HUES48 (cell line): ENCODE results near the gene C10orf120.

ENCODE experiments used
- H3K27ac ChIP-seq: one replicate; pipeline ENCODE4 v1.7.0; 2013; ENCODE audit warnings: low read depth, low read length, inconsistent platforms
- H3K27me3 ChIP-seq: 2 replicates; pipeline ENCODE4 v1.6.1; 2013; ENCODE audit warnings: mild to moderate bottlenecking, low read length; ENCODE audit not compliant: control insufficient read depth, insufficient read depth
- H3K36me3 ChIP-seq: 2 replicates; pipeline ENCODE4 v1.6.1; 2013; ENCODE audit warnings: low read length; ENCODE audit not compliant: control insufficient read depth, insufficient read depth
- H3K4me1 ChIP-seq: 2 replicates; pipeline ENCODE4 v1.6.1; 2013; ENCODE audit warnings: mild to moderate bottlenecking, low read length; ENCODE audit not compliant: control insufficient read depth, insufficient read depth
- H3K4me3 ChIP-seq: 2 replicates; pipeline ENCODE4 v1.5.1; 2013; ENCODE audit warnings: mild to moderate bottlenecking, low read depth, low read length
- H3K9ac ChIP-seq: 2 replicates; pipeline ENCODE4 v1.6.1; 2013; ENCODE audit warnings: mild to moderate bottlenecking, low read depth, low read length, moderate library complexity
- H3K9me3 ChIP-seq: 2 replicates; pipeline ENCODE4 v1.6.1; 2013; ENCODE audit warnings: low read length; ENCODE audit not compliant: control insufficient read depth, insufficient read depth

Gene C10orf120

DNA sequence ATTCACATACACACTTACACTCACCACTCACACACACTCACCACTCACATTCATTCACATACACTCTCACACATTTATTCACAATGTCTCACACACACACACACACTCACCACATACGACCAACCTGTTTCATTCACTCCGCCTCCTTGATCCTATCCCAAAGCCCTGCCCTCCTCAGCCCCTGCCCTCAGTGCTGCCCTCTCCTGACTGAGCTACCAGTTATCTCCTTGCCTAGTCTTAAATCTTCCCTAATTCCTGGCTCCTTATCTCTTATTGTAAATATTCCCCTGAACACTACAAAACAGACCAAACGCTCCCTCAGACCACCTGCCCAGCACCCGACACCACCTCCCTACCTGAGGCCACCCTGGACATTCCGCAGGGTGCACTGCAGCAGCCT is 26.1 kb upstream of the C10orf120 start:
- H3K4me1 ChIP-seq, result peaks cover 4% of the 10 kb centered on the region; the same call in 1 of the 2 replicates
- H3K9me3 ChIP-seq, result no peaks in the 10 kb centered on the region
- no peak overlapping the region for H3K4me3 ChIP-seq
- no peaks in the 10 kb centered on the region for H3K36me3 ChIP-seq
- H3K27me3 ChIP-seq, result no peaks in the 10 kb centered on the region
- no peak overlapping the region for H3K27ac ChIP-seq
- no peak overlapping the region for H3K9ac ChIP-seq

- no peaks in the 10 kb centered on the region for H3K27me3 ChIP-seq
- H3K9ac ChIP-seq, result no peak overlapping the region
- peaks cover 4% of the 10 kb centered on the region; the same call in 1 of the 2 replicates for H3K4me1 ChIP-seq
Observed at GRCh38 chr10:122725006-122725405, 25.4 kb upstream of the C10orf120 start.

GRCh38 chr10:122721111-122721510 is 21.5 kb upstream of the C10orf120 start:
- Histone ChIP-seq H3K4me3 (no peak overlapping the region), H3K36me3 (no peaks in the 10 kb centered on the region), H3K27me3 (no peaks in the 10 kb centered on the region), H3K27ac (no peak overlapping the region), H3K9me3 (no peaks in the 10 kb centered on the region), H3K9ac (no peak overlapping the region), H3K4me1 (peaks cover 4% of the 10 kb centered on the region; the same call in 1 of the 2 replicates)

More at GRCh38 chr10:122725006-122725405, 25.4 kb upstream of the C10orf120 start:
- Histone ChIP-seq H3K36me3 (no peaks in the 10 kb centered on the region), H3K9me3 (no peaks in the 10 kb centered on the region), H3K4me3 (no peak overlapping the region), H3K27ac (no peak overlapping the region)

DNA sequence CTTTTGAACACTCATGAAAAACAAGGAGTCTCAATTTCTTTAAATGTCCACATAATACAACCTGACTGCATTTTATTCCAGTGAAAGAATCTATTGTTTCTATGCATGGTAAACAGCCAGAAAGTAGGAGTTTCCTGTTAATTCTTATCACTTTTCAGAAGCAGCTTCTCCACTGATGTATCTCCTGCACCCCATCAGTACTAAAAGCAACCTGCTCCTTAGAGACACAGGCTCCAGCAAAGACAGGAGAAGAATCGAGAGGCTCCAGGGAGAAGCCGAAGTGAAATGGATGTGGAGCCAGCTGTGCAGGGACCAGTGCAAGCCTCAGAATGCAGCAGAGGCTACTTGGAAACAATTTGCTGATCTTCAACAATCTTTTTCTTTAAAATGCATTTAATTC is 16.4 kb upstream of the C10orf120 start:
- Histone ChIP-seq H3K36me3 (no peaks in the 10 kb centered on the region), H3K4me3 (no peak overlapping the region), H3K27me3 (no peaks in the 10 kb centered on the region), H3K27ac (no peak overlapping the region), H3K4me1 (peaks cover 11% of the 10 kb centered on the region; the same call in 1 of the 2 replicates), H3K9me3 (no peaks in the 10 kb centered on the region), H3K9ac (no peak overlapping the region)

DNA sequence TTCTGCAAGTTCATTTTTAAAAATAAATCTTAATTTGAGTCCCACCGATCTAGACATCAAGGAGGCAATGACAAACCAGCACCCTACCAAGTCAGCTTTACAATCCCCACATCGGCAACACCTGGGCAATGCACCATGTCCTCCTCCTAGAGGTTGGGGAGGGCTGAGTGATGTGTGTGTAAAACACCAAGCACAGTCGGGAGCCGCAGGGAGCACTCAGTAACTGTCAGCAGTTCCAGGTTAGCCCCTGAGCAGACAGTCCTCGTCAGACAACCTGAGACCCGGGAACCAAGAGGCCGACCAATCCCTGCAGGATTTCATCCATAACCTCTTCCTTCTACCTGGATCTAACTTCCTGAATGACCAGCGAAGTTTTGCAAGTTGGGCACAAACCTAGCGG is 15.9 kb upstream of the C10orf120 start:
- Histone ChIP-seq H3K9ac (no peak overlapping the region), H3K27me3 (no peaks in the 10 kb centered on the region), H3K4me1 (peaks cover 11% of the 10 kb centered on the region; the same call in 1 of the 2 replicates), H3K27ac (no peak overlapping the region), H3K4me3 (no peak overlapping the region), H3K9me3 (no peaks in the 10 kb centered on the region), H3K36me3 (no peaks in the 10 kb centered on the region)

DNA sequence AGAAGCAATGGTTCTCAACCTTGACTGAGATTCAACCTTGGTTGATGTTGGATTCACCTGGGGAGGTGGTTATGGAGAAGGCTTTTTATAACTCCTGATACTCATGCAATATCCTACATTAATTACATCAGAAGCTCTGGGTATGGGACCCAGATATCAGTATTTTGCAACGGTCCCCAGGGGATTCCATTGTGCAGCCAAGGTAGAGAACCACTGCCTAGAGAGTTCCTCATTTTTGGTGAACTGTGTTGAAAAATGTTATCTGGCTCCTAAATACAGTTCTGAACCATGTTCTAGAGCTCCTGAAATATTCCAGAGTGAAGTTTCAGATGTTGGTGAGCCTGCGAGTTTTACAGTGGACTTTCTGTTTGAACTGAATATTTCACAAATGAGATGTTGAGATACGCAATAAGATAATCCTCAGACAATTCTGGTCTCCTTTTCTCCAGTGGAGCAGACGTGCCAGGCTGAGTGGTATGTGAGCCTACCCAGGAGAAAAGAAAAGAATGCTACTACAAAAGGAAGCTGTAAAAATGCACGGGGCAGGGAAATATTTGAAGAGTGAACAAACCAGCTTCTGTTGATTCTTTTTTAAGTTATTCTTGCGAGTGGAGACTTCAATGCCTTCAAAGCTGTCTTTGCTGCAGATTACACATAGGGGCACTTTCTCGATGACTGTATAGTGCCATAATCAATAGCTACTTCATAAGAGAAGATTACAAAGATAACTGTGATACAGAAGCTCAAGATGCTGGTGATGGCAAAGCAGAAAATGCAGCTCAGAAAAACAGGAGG is 13.6 kb upstream of the C10orf120 start:
- no peaks in the 10 kb centered on the region for H3K27me3 ChIP-seq
- H3K4me1 ChIP-seq, result peaks cover 19% of the 10 kb centered on the region

GRCh38 chr10:122710576-122710975 is 10.9 kb upstream of the C10orf120 start:
- Histone ChIP-seq H3K27ac (no peak overlapping the region), H3K9me3 (no peaks in the 10 kb centered on the region), H3K9ac (no peak overlapping the region), H3K36me3 (no peaks in the 10 kb centered on the region), H3K4me1 (peaks cover 12% of the 10 kb centered on the region), H3K27me3 (no peaks in the 10 kb centered on the region), H3K4me3 (no peak overlapping the region)

More for the DNA sequence above, 13.6 kb upstream of the C10orf120 start:
- Histone ChIP-seq H3K9me3 (no peaks in the 10 kb centered on the region), H3K9ac (no peak overlapping the region), H3K36me3 (no peaks in the 10 kb centered on the region), H3K4me3 (no peak overlapping the region), H3K27ac (no peak overlapping the region)

DNA sequence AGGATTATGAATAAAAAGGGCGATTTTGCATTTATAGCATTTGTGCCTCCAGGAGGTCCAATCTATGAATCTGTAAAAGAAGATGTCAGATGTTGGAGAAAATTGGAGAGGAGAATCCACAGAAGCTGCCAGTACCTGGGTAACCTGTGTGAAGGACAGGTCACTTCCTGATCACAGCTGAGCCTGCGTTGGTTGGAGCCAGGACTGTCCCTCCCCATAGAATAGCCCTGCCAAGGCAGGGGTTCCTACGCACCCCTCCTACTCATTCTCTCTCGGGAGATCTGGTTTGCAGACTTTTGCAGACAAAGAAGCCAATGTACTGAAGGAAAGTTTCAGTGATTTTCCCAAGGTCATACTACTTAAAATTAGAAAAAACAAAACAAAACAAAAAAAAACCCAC is 10.3 kb upstream of the C10orf120 start:
- H3K27me3 ChIP-seq, result no peaks in the 10 kb centered on the region
- no peak overlapping the region for H3K9ac ChIP-seq
- no peak overlapping the region for H3K4me3 ChIP-seq
- H3K4me1 ChIP-seq, result peaks cover 8% of the 10 kb centered on the region
- no peaks in the 10 kb centered on the region for H3K36me3 ChIP-seq
- H3K9me3 ChIP-seq, result no peaks in the 10 kb centered on the region
- H3K27ac ChIP-seq, result no peak overlapping the region

- Histone ChIP-seq H3K9ac (no peak overlapping the region), H3K27me3 (no peaks in the 10 kb centered on the region)
Observed at GRCh38 chr10:122707535-122707934, 7.9 kb upstream of the C10orf120 start.

DNA sequence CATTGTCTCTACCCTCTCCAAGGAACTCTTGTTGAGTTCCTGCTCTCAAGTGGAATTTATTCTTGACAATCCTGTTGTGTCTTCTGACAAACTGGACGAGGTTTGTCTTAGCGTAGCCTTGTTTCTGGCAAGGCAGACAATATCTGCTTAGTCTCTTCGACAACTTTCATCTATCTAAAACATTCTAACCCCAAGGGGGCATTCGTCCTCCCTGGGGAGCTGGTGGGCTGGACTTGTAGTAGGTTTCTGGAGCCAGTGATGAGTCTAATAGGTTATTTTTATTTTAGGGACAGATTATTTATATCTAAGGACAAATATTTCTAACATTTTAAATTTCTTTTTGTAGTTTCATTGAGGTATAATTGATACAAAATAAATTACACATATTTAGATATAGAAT is 7.3 kb upstream of the C10orf120 start:
- Histone ChIP-seq H3K27me3 (no peaks in the 10 kb centered on the region), H3K36me3 (no peaks in the 10 kb centered on the region), H3K9ac (no peak overlapping the region), H3K4me1 (peaks cover 11% of the 10 kb centered on the region), H3K27ac (no peak overlapping the region), H3K4me3 (no peak overlapping the region), H3K9me3 (no peaks in the 10 kb centered on the region)

More at GRCh38 chr10:122707535-122707934, 7.9 kb upstream of the C10orf120 start:
- no peaks in the 10 kb centered on the region for H3K9me3 ChIP-seq
- no peak overlapping the region for H3K27ac ChIP-seq
- no peak overlapping the region for H3K4me3 ChIP-seq
- no peaks in the 10 kb centered on the region for H3K36me3 ChIP-seq
- H3K4me1 ChIP-seq, result peaks cover 8% of the 10 kb centered on the region

- Histone ChIP-seq H3K36me3 (no peaks in the 10 kb centered on the region), H3K9ac (no peak overlapping the region), H3K4me1 (peaks cover 15% of the 10 kb centered on the region), H3K27me3 (no peaks in the 10 kb centered on the region), H3K9me3 (no peaks in the 10 kb centered on the region), H3K27ac (no peak overlapping the region), H3K4me3 (no peak overlapping the region)
Observed at GRCh38 chr10:122706467-122706866, 6.8 kb upstream of the C10orf120 start.
